AG09319 (cell line): ENCODE measurements around the gene CD200R1.

Experiments used
- DNase-seq: peaks from one replicate; pipeline ENCODE4 v3.0.0-alpha.2; 2010; ENCODE audit warnings: low read depth; ENCODE audit errors: extremely low read depth
- CTCF ChIP-seq: IDR thresholded peaks from 2 replicates; pipeline ENCODE4 v1.5.1; 2011; ENCODE audit warnings: low read depth, mild to moderate bottlenecking, inconsistent platforms, low read length, moderate library complexity

Gene CD200R1

DNA sequence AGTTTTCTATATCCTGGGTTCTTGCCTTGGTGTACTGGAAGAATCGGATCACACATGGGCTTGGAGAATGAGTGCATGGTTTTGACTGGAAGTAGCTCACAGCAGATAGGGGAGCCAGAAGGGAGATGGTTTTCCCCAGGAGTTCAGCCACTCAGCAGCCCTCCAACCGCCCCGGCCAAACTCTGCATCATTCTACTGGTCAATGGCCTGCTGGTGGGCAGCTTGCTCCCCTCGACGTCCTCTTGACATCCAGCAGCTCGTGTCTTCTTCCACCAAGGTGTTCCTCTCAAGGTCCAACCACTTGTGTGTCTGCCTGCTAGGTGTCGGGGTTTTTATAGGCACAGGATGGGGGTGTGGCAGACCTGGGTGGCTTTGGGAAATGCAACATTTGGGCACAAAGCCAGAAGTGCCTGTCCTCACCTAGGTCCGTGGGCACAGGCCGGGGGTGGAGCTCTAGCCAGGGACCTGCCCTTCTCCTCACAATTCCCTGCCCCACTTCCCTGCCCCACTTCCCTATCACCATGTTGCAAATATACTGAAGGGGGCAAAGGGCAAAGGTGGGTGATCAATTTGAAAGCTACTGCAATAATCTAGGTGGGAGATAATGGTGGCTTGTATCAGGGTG lies 12.9 kb upstream of the CD200R1 start:
- DNase-seq: no peak
- TF ChIP-seq CTCF: no peak

GRCh38 chr3:112984485-112984884 lies 9.6 kb upstream of the CD200R1 start:
- DNase-seq: no peak
- TF ChIP-seq CTCF: no peak

GRCh38 chr3:112982710-112983109 lies 7.8 kb upstream of the CD200R1 start:
- DNase-seq: no peak
- TF ChIP-seq CTCF: no peak

DNA sequence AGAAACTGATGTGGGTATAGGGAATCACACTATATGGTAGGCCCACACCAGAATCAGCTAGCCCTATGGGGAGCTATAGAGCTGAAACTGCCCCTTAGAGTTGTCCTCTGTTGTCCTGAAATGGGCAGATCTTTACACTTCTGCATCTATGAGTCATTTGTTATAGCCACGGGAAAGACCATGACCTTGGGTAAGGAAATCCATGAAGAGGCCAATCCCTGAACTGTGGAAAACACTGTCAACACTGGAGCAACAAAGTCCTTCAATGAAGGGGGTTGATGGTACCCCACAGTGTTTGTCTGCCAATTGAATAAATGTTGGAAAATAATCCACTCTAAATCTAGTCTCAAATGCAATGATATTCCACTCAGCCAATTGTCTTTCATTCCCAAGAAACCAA lies 5.2 kb upstream of the CD200R1 start:
- DNase-seq: no peak
- TF ChIP-seq CTCF: no peak

DNA sequence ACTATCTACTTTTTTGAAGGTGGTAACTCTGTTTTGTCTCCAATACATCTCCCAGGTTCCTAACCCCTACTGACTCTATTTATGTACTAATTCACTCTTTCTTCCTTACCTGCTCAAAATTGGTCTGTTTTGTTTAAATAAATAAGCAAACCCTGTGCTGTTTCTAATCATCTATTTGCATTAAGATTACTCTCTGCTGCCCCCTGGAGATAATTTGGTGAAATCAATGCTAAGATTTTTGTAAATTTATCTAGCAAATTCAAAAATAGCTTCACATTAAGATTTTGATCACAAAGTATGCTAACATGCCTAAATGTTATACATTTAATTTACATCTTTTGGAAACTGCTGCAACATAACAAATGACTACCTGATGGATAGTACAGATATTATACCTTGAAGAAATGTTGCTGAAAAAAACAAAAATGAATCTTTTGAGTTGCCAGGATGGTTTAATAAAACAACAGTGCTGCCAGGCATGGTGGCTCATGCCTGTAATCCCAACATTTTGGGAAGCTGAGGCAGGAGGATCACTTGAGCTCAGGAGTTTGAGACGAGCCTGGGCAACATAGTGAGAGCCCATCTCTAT lies 4.4 kb upstream of the CD200R1 start:
- peak; percentile 56 for TF ChIP-seq CTCF
- DNase-seq: peak; percentile 10

- TF ChIP-seq CTCF: no peak
- DNase-seq: no peak
Measured at GRCh38 chr3:112976953-112977352, 2.0 kb upstream of the CD200R1 start.

DNA sequence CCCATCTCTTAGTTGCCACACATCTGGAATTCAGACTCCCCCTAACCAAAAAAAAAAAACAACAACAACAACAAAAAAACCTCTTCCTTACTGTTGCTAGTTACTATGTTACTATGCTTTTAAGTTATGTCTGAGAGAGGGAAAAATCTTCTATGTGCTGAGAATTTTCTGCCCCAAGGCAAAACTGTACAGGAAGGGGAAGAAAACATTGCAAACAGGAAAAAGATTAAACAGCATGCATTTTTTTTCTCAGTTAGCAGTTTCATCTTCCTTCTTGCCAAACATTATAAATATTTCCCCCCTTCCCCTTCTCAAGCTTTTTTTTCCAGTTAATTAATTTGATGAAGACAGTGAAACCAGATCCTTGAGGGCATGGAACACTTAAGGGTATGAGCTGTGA lies 1.1 kb upstream of the CD200R1 start:
- no peak for TF ChIP-seq CTCF
- no peak for DNase-seq
